HCT116 (cell line): ENCODE results near the gene TBC1D2B. TPM values are rescaled to one million over a fixed set of nuclear protein-coding genes. Genes with fewer than 3 reads are reported as not detected.

Experiments used
- ATAC-seq: fragments of 200-7000 bp; cut with Tn5 transposase; 2 replicates; pipeline ENCODE4 v1.9.1; 2020; ENCODE audit warnings: mild to moderate bottlenecking, moderate library complexity
- BruUV-seq: library from RNA; stranded (reverse); fragments of 400-500 nt; replicated peaks from 2 replicates; lab custom pipeline; 2021; lab: Mats Ljungman, UMichigan
- CTCF ChIA-PET: fragments of 300-600 bp; sonication (Branson Sonifier 250); formaldehyde crosslinking; loops from one replicate; lab custom pipeline; 2021; ENCODE audit warnings: antibody characterized with exemption; lab: Charles Lee
- POLR2A ChIA-PET: fragments of 300-600, 350-600 bp; sonication (Branson Sonifier 250); formaldehyde crosslinking; loops from one replicate; lab custom pipeline; 2021; ENCODE audit warnings: antibody characterized with exemption; lab: Charles Lee
- RAD21 ChIA-PET, 2 experiments: fragments of 300-600 bp; sonication (Branson Sonifier 250); formaldehyde crosslinking; loops; one replicate each; lab custom pipeline; 2023; ENCODE audit warnings: low total read pairs in 2 of 2; ENCODE audit not compliant: uncharacterized antibody in 2 of 2, unreplicated experiment in 2 of 2, low non-redundant PET in 1 of 2; lab: Charles Lee
- DNase-seq: peaks from one replicate; pipeline ENCODE4 v3.0.0-alpha.2; 2010; ENCODE audit warnings: low read depth, low spot score
- H2AFZ ChIP-seq: fragments of 200-600 bp; shearing (Covaris generic), sonication (generic); 2 replicates; pipeline ENCODE4 v1.6.1; 2017; ENCODE audit warnings: low read depth, mixed run types, mixed read lengths, antibody characterized with exemption, low read length; ENCODE audit not compliant: poor library complexity, severe bottlenecking
- H3K27ac ChIP-seq: 2 replicates; pipeline ENCODE4 v1.5.1; 2012; ENCODE audit warnings: low read depth, low read length
- H3K27me3 ChIP-seq: fragments of 200-600 bp; sonication (generic); 2 replicates; pipeline ENCODE4 v1.6.1; 2016; ENCODE audit warnings: mixed run types, low read length, mixed read lengths; ENCODE audit not compliant: insufficient read depth
- H3K36me3 ChIP-seq, 2 experiments: fragments of 200-500 bp in 1 of 2; fragments of 200-600 bp in 1 of 2; sonication (Bioruptor generic) in 1 of 2; sonication (generic) in 1 of 2; 2 replicates each; pipeline versions ENCODE4 v1.5.1 to v1.6.1; 2014 to 2016; ENCODE audit warnings: low read length in 2 of 2, inconsistent platforms in 1 of 2, mixed read lengths in 1 of 2, mixed run types in 1 of 2; ENCODE audit not compliant: insufficient read depth in 2 of 2, control insufficient read depth in 1 of 2
- H3K4me1 ChIP-seq, 2 experiments: fragments of 200-600 bp in 1 of 2; sonication (generic) in 1 of 2; 2 replicates each; pipeline versions ENCODE4 v1.5.1 to v1.6.1; 2012 to 2017; ENCODE audit warnings: low read length in 2 of 2, inconsistent platforms in 1 of 2, mild to moderate bottlenecking in 1 of 2, mixed read lengths in 1 of 2, mixed run types in 1 of 2, moderate library complexity in 1 of 2; ENCODE audit not compliant: insufficient read depth in 2 of 2, control insufficient read depth in 1 of 2
- H3K4me2 ChIP-seq: fragments of 200-600 bp; sonication (generic); 2 replicates; pipeline ENCODE4 v1.6.1; 2017; ENCODE audit warnings: mixed run types, low read length, mixed read lengths
- H3K4me3 ChIP-seq, 2 experiments: fragments of 200-600 bp in 1 of 2; sonication (generic) in 1 of 2; replicated peaks in 1 of 2; 2 replicates each; pipeline ENCODE4 v1.5.1; 2011 to 2016; ENCODE audit warnings: low read length in 2 of 2, control low read depth in 1 of 2, low read depth in 1 of 2, mild to moderate bottlenecking in 1 of 2, mixed read lengths in 1 of 2, mixed run types in 1 of 2
- H3K79me2 ChIP-seq: fragments of 200-600 bp; sonication (generic); 2 replicates; pipeline ENCODE4 v1.6.1; 2017; ENCODE audit warnings: mild to moderate bottlenecking, mixed run types, low read length, moderate library complexity, mixed read lengths; ENCODE audit not compliant: insufficient read depth
- H3K9ac ChIP-seq: fragments of 200-600 bp; sonication (generic); 2 replicates; pipeline ENCODE4 v1.6.1; 2016; ENCODE audit warnings: low read length, mixed read lengths
- H3K9me2 ChIP-seq: fragments of 200-600 bp; sonication (generic), shearing (Covaris generic); 2 replicates; pipeline ENCODE4 v1.6.1; 2017; ENCODE audit warnings: mixed run types, mild to moderate bottlenecking, moderate library complexity; ENCODE audit not compliant: insufficient read depth
- H3K9me3 ChIP-seq, 2 experiments: fragments of 200-500 bp in 1 of 2; fragments of 200-600 bp in 1 of 2; sonication (Bioruptor generic) in 1 of 2; sonication (generic) in 1 of 2; 2 replicates each; pipeline ENCODE4 v1.6.1; 2014 to 2017; ENCODE audit warnings: low read length in 2 of 2, mixed read lengths in 2 of 2, inconsistent platforms in 1 of 2, low read depth in 1 of 2, mild to moderate bottlenecking in 1 of 2, mixed run types in 1 of 2, moderate library complexity in 1 of 2; ENCODE audit not compliant: control insufficient read depth in 1 of 2, insufficient read depth in 1 of 2
- H4K20me1 ChIP-seq: fragments of 200-600 bp; sonication (generic), shearing (Covaris generic); 2 replicates; pipeline ENCODE4 v1.6.1; 2017; ENCODE audit warnings: mixed run types, mild to moderate bottlenecking, moderate library complexity; ENCODE audit not compliant: insufficient read depth
- CBX3 ChIP-seq: IDR thresholded peaks from 2 replicates; pipeline ENCODE4 v1.6.1; 2012; ENCODE audit warnings: low read depth
- CEBPB ChIP-seq: IDR thresholded peaks from 2 replicates; pipeline ENCODE4 v1.6.1; 2012; ENCODE audit warnings: low read depth
- EZH2 ChIP-seq: fragments of 200-600 bp; sonication (generic); IDR thresholded peaks from 2 replicates; pipeline ENCODE4 v1.6.1; 2017; ENCODE audit warnings: antibody characterized with exemption, mixed run types
- FOSL1 ChIP-seq: IDR thresholded peaks from 2 replicates; pipeline ENCODE4 v1.6.1; 2012; ENCODE audit warnings: low read depth
- JUND ChIP-seq: IDR thresholded peaks from 2 replicates; pipeline ENCODE4 v1.6.1; 2012
- SIN3A ChIP-seq: IDR thresholded peaks from 2 replicates; pipeline ENCODE4 v1.6.1; 2012; ENCODE audit warnings: low read depth
- SP1 ChIP-seq: IDR thresholded peaks from 2 replicates; pipeline ENCODE4 v1.6.1; 2012; ENCODE audit warnings: low read depth
- ZNF274 ChIP-seq: fragments of 200-500 bp; sonication (Bioruptor generic); IDR thresholded peaks from 2 replicates; pipeline ENCODE4 v1.6.1; 2014; ENCODE audit warnings: mild to moderate bottlenecking, low read depth, low read length, inconsistent platforms
- intact Hi-C: fragments of 100-400 bp; cut with micrococcal nuclease; formaldehyde crosslinking; loops from 2 replicates; pipeline ENCODE4 v1.10.0; 2022
- total RNA-seq: library from RNA; stranded (reverse); gene quantifications from one replicate; pipeline ENCODE4 v1.2.1, GENCODE V29; 2021; ENCODE audit not compliant: unreplicated experiment
- TF ChIP-seq, protein P1 (sequence below): IDR thresholded peaks from 2 replicates; pipeline ENCODE4 v1.6.1; 2011; ENCODE audit warnings: mild to moderate bottlenecking, low read length, moderate library complexity; ENCODE audit not compliant: insufficient replicate concordance; ENCODE audit errors: extremely low read depth
- TF ChIP-seq, protein P2 (sequence below), 3 experiments: fragments of 200-600 bp in 1 of 3; sonication (generic) in 1 of 3; IDR thresholded peaks in 2 of 3; conservative IDR thresholded peaks in 1 of 3; 2 replicates each; pipeline ENCODE4 v1.5.1; 2012 to 2017; ENCODE audit warnings: low read depth in 2 of 3, low read length in 2 of 3, antibody characterized with exemption in 1 of 3, borderline replicate concordance in 1 of 3, control low read depth in 1 of 3, mild to moderate bottlenecking in 1 of 3, mixed read lengths in 1 of 3, mixed run types in 1 of 3, moderate library complexity in 1 of 3; ENCODE audit not compliant: insufficient read depth in 1 of 3
- TF ChIP-seq, protein P3 (sequence below): IDR thresholded peaks from 2 replicates; pipeline ENCODE4 v1.6.1; 2012
- TF ChIP-seq, protein P4 (sequence below): IDR thresholded peaks from 2 replicates; pipeline ENCODE4 v1.6.1; 2012
- TF ChIP-seq, protein P5 (sequence below): IDR thresholded peaks from 2 replicates; pipeline ENCODE4 v1.6.1; 2012; ENCODE audit warnings: low read depth

Gene TBC1D2B
- total RNA-seq, 1 experiment from 2014 or later, result 16.6 TPM

DNA sequence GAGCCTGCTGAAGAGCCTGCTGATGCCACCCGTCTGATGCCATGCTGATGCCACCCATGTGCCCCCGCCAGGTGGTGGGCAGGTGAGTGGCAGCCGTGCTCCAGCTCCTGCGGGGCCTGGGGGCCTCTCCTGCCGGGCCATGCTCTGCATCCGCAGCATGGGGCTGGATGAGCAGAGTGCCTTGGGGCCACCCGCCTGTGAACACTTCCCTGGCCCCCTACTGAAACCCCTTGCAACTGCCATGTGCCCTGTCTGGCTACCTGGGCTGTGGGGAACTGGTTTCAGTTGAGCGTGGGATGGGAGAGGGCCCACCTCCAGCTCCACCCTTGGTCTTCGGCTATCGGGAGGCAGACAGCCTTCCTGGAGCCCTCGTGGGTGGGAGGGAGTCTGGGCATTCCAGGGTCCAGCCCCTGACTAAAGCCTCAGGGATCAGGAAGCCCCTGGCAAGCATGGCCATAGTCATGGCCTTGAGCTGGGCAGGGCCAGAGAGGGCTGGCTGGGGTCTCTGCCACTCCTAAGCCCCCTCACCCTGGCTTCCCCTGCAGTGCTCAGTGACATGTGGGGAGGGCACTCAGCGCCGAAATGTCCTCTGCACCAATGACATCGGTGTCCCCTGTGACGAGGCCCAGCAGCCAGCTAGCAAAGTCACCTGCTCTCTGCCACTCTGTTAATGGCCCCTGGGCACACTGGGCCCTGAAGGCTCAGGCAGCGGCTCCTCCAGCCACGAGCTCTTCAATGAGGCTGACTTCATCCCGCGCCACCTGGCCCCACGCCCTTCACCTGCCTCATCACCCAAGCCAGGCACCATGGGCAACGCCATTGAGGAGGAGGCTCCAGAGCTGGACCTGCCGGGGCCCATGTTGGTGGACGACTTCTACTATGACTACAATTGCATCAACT lies 92.2 kb downstream of the TBC1D2B start:
- ATAC-seq (no peak), DNase-seq (no peak)
- no peak overlapping the region for H3K27ac ChIP-seq
- TF ChIP-seq FOSL1 (no peak), CEBPB (no peak), ZNF274 (no peak), EZH2 (no peak), JUND (no peak), SP1 (no peak), CBX3 (no peak), SIN3A (no peak)
- TF ChIP-seq, protein P1, sequence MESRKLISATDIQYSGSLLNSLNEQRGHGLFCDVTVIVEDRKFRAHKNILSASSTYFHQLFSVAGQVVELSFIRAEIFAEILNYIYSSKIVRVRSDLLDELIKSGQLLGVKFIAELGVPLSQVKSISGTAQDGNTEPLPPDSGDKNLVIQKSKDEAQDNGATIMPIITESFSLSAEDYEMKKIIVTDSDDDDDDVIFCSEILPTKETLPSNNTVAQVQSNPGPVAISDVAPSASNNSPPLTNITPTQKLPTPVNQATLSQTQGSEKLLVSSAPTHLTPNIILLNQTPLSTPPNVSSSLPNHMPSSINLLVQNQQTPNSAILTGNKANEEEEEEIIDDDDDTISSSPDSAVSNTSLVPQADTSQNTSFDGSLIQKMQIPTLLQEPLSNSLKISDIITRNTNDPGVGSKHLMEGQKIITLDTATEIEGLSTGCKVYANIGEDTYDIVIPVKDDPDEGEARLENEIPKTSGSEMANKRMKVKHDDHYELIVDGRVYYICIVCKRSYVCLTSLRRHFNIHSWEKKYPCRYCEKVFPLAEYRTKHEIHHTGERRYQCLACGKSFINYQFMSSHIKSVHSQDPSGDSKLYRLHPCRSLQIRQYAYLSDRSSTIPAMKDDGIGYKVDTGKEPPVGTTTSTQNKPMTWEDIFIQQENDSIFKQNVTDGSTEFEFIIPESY, result no peak
- TF ChIP-seq, protein P2, sequence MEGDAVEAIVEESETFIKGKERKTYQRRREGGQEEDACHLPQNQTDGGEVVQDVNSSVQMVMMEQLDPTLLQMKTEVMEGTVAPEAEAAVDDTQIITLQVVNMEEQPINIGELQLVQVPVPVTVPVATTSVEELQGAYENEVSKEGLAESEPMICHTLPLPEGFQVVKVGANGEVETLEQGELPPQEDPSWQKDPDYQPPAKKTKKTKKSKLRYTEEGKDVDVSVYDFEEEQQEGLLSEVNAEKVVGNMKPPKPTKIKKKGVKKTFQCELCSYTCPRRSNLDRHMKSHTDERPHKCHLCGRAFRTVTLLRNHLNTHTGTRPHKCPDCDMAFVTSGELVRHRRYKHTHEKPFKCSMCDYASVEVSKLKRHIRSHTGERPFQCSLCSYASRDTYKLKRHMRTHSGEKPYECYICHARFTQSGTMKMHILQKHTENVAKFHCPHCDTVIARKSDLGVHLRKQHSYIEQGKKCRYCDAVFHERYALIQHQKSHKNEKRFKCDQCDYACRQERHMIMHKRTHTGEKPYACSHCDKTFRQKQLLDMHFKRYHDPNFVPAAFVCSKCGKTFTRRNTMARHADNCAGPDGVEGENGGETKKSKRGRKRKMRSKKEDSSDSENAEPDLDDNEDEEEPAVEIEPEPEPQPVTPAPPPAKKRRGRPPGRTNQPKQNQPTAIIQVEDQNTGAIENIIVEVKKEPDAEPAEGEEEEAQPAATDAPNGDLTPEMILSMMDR (IDR thresholded peaks at IDR 0.05 in 2 of 3, conservative IDR thresholded peaks at IDR 0.05 in 1 of 3; ENCODE audit: borderline replicate concordance in 1 of 3, insufficient read depth in 1 of 3, low read depth in 2 of 3, low read length in 2 of 3), result no peak
- TF ChIP-seq, protein P3, sequence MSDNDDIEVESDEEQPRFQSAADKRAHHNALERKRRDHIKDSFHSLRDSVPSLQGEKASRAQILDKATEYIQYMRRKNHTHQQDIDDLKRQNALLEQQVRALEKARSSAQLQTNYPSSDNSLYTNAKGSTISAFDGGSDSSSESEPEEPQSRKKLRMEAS, result no peak
- TF ChIP-seq, protein P4, sequence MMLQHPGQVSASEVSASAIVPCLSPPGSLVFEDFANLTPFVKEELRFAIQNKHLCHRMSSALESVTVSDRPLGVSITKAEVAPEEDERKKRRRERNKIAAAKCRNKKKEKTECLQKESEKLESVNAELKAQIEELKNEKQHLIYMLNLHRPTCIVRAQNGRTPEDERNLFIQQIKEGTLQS, result no peak
- TF ChIP-seq, protein P5, sequence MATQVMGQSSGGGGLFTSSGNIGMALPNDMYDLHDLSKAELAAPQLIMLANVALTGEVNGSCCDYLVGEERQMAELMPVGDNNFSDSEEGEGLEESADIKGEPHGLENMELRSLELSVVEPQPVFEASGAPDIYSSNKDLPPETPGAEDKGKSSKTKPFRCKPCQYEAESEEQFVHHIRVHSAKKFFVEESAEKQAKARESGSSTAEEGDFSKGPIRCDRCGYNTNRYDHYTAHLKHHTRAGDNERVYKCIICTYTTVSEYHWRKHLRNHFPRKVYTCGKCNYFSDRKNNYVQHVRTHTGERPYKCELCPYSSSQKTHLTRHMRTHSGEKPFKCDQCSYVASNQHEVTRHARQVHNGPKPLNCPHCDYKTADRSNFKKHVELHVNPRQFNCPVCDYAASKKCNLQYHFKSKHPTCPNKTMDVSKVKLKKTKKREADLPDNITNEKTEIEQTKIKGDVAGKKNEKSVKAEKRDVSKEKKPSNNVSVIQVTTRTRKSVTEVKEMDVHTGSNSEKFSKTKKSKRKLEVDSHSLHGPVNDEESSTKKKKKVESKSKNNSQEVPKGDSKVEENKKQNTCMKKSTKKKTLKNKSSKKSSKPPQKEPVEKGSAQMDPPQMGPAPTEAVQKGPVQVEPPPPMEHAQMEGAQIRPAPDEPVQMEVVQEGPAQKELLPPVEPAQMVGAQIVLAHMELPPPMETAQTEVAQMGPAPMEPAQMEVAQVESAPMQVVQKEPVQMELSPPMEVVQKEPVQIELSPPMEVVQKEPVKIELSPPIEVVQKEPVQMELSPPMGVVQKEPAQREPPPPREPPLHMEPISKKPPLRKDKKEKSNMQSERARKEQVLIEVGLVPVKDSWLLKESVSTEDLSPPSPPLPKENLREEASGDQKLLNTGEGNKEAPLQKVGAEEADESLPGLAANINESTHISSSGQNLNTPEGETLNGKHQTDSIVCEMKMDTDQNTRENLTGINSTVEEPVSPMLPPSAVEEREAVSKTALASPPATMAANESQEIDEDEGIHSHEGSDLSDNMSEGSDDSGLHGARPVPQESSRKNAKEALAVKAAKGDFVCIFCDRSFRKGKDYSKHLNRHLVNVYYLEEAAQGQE, result no peak
- no TSS peak for BruUV-seq
- no peak overlapping the region for H3K9ac ChIP-seq
- H3K36me3 ChIP-seq, result no peaks in the 10 kb centered on the region
- RAD21 ChIA-PET, result no interaction called here
- no peaks in the 10 kb centered on the region for H4K20me1 ChIP-seq
- H3K27me3 ChIP-seq, result no peaks in the 10 kb centered on the region
- no peaks in the 10 kb centered on the region for H3K4me1 ChIP-seq
- H3K4me2 ChIP-seq, result no peak overlapping the region
- H3K4me3 ChIP-seq, result no peak overlapping the region
- H3K9me2 ChIP-seq, result no peaks in the 10 kb centered on the region
- H3K9me3 ChIP-seq, result no peaks in the 10 kb centered on the region
- CTCF ChIA-PET, result no interaction called here
- POLR2A ChIA-PET, result no interaction called here
- H3K79me2 ChIP-seq, result no peaks in the 10 kb centered on the region
- intact Hi-C loops, result no loop called here
- H2AFZ ChIP-seq, result no peak overlapping the region
